ENCODE measurements around the gene NFATC3. TPM values are rescaled to one million over a fixed set of nuclear protein-coding genes. Genes with fewer than 3 reads are reported as not detected.

NFATC3 gene
- total RNA-seq, 1 experiment from 2014 or later: 33.0 TPM

DNA sequence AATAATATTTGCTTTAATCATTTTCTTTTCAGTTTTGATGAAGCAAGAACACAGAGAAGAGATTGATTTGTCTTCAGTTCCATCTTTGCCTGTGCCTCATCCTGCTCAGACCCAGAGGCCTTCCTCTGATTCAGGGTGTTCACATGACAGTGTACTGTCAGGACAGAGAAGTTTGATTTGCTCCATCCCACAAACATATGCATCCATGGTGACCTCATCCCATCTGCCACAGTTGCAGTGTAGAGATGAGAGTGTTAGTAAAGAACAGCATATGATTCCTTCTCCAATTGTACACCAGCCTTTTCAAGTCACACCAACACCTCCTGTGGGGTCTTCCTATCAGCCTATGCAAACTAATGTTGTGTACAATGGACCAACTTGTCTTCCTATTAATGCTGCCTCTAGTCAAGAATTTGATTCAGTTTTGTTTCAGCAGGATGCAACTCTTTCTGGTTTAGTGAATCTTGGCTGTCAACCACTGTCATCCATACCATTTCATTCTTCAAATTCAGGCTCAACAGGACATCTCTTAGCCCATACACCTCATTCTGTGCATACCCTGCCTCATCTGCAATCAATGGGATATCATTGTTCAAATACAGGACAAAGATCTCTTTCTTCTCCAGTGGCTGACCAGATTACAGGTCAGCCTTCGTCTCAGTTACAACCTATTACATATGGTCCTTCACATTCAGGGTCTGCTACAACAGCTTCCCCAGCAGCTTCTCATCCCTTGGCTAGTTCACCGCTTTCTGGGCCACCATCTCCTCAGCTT, 105.8 kb downstream of the NFATC3 start:
- no peak overlapping the region for H3K4me2 ChIP-seq (ENCODE audit: insufficient read depth, insufficient read length, low read length)
- no peak overlapping the region for H3K4ac ChIP-seq (ENCODE audit: low read depth, low read length)
- H2BK120ac ChIP-seq (ENCODE audit: low read depth, low read length, poor library complexity, severe bottlenecking): no peak overlapping the region

More for the DNA sequence above, 105.8 kb downstream of the NFATC3 start:
- H2BK20ac ChIP-seq (ENCODE audit: low read depth, low read length, poor library complexity, severe bottlenecking): no peak overlapping the region
- no peaks in the 10 kb centered on the region for H4K20me1 ChIP-seq (ENCODE audit: control insufficient read depth, insufficient read depth, insufficient read length)
- no peak overlapping the region for H3T11ph ChIP-seq (ENCODE audit: low read length)
- no peaks in the 10 kb centered on the region for H3K23me2 ChIP-seq (ENCODE audit: insufficient read length, low read depth, low read length, poor library complexity, severe bottlenecking)
- H3K79me2 ChIP-seq (ENCODE audit: insufficient read depth, low read length): no peaks in the 10 kb centered on the region
- no peaks in the 10 kb centered on the region for H3K27me3 ChIP-seq (ENCODE audit: insufficient read depth, low read length)
- no peak overlapping the region for H4K91ac ChIP-seq (ENCODE audit: insufficient read length, low read depth, low read length)
- no peak overlapping the region for H3K27ac ChIP-seq (ENCODE audit: insufficient read length, low read depth, low read length)
- no peak overlapping the region for H3K14ac ChIP-seq (ENCODE audit: insufficient read depth, low read length)
- Mint-ChIP-seq H3K4me1 (no peaks in the 10 kb centered on the region), H3K27ac (no peak overlapping the region; a peak in 1 of 7 replicates), H3K36me3 (ENCODE audit: insufficient read depth in 1 of 3, low read depth in 3 of 3) (peaks cover 25 to 35% (median 28%) of the 10 kb centered on the region in 3 experiments), H3K9me3 (peaks cover 2 to 4% of the 10 kb centered on the region in 2 experiments; a peak in 2 of 5 replicates), H3K4me3 (no peak overlapping the region), H3K27me3 (ENCODE audit: low read depth) (no peaks in the 10 kb centered on the region)
- no peak overlapping the region for H2BK15ac ChIP-seq (ENCODE audit: low read depth, low read length)
- DNase-seq: no peak
- no peak overlapping the region for H3K56ac ChIP-seq (ENCODE audit: insufficient read length, low read depth, low read length)
- TF ChIP-seq, protein P1, sequence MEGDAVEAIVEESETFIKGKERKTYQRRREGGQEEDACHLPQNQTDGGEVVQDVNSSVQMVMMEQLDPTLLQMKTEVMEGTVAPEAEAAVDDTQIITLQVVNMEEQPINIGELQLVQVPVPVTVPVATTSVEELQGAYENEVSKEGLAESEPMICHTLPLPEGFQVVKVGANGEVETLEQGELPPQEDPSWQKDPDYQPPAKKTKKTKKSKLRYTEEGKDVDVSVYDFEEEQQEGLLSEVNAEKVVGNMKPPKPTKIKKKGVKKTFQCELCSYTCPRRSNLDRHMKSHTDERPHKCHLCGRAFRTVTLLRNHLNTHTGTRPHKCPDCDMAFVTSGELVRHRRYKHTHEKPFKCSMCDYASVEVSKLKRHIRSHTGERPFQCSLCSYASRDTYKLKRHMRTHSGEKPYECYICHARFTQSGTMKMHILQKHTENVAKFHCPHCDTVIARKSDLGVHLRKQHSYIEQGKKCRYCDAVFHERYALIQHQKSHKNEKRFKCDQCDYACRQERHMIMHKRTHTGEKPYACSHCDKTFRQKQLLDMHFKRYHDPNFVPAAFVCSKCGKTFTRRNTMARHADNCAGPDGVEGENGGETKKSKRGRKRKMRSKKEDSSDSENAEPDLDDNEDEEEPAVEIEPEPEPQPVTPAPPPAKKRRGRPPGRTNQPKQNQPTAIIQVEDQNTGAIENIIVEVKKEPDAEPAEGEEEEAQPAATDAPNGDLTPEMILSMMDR (conservative IDR thresholded peaks at IDR 0.05): no peak
- no peaks in the 10 kb centered on the region for H3K9me3 ChIP-seq (ENCODE audit: control insufficient read depth, low read depth, low read length)
- no CpG with 5 or more reads among the region's 2 CpGs for WGBS (ENCODE audit: extremely low coverage, insufficient read length, low lambda C conversion rate)
- H4K8ac ChIP-seq (replicated peaks; ENCODE audit: insufficient read length, low read depth, low read length): no peak overlapping the region
- no peak overlapping the region for H2BK12ac ChIP-seq (ENCODE audit: insufficient read length, low read depth, low read length)
- no peak overlapping the region for H3K18ac ChIP-seq (ENCODE audit: insufficient read length, low read depth, low read length)
- no peak overlapping the region for H2AFZ ChIP-seq (ENCODE audit: low read length)
- H2BK5ac ChIP-seq (ENCODE audit: insufficient read length, low read length): no peak overlapping the region
- no peak overlapping the region for H3K23ac ChIP-seq (ENCODE audit: insufficient read length, low read depth, low read length)
- no peak overlapping the region for H4K5ac ChIP-seq (ENCODE audit: insufficient read length, low read depth, low read length)
- no peaks in the 10 kb centered on the region for H3K79me1 ChIP-seq (ENCODE audit: insufficient read depth, low read depth, low read length, poor library complexity, severe bottlenecking)
- no peaks in the 10 kb centered on the region for H3K4me1 ChIP-seq (ENCODE audit: insufficient read depth, low read length)
- no peak overlapping the region for H2AK5ac ChIP-seq (ENCODE audit: insufficient read length, low read length)
- H3K9ac ChIP-seq (ENCODE audit: extremely low read depth, insufficient read length, low read length): no peak overlapping the region
